Neural progenitor cell (in vitro differentiated cells): ENCODE measurements around the gene RNF151.

ENCODE experiments used
- CTCF ChIP-seq: fragments of 200-600 bp; sonication (generic); IDR thresholded peaks from 2 replicates; pipeline ENCODE4 v1.5.1; 2017; ENCODE audit warnings: antibody characterized with exemption, mild to moderate bottlenecking
- EZH2 ChIP-seq: fragments of 200-600 bp; sonication (generic); IDR thresholded peaks from 2 replicates; pipeline ENCODE4 v1.6.1; 2017; ENCODE audit warnings: antibody characterized with exemption, mild to moderate bottlenecking, moderate library complexity

GRCh38 chr16:1964506-1965395 lies 1.9 kb upstream of the RNF151 start, which contains the start of gene RPS2:
- TF ChIP-seq CTCF (no peak), EZH2 (no peak)
